HCT116 (cell line): ENCODE data around the gene WNT7B. TPM values are rescaled to one million over a fixed set of nuclear protein-coding genes. Genes with fewer than 3 reads are reported as not detected.

ENCODE experiments used
- ATAC-seq: fragments of 200-7000 bp; cut with Tn5 transposase; 2 replicates; pipeline ENCODE4 v1.9.1; 2020; ENCODE audit warnings: mild to moderate bottlenecking, moderate library complexity
- BruUV-seq: library from RNA; stranded (reverse); fragments of 400-500 nt; replicated peaks from 2 replicates; lab custom pipeline; 2021; lab: Mats Ljungman, UMichigan
- CTCF ChIA-PET: fragments of 300-600 bp; sonication (Branson Sonifier 250); formaldehyde crosslinking; loops from one replicate; lab custom pipeline; 2021; ENCODE audit warnings: antibody characterized with exemption; lab: Charles Lee
- POLR2A ChIA-PET: fragments of 300-600, 350-600 bp; sonication (Branson Sonifier 250); formaldehyde crosslinking; loops from one replicate; lab custom pipeline; 2021; ENCODE audit warnings: antibody characterized with exemption; lab: Charles Lee
- RAD21 ChIA-PET, 2 experiments: fragments of 300-600 bp; sonication (Branson Sonifier 250); formaldehyde crosslinking; loops; one replicate each; lab custom pipeline; 2023; ENCODE audit warnings: low total read pairs in 2 of 2; ENCODE audit not compliant: uncharacterized antibody in 2 of 2, unreplicated experiment in 2 of 2, low non-redundant PET in 1 of 2; lab: Charles Lee
- DNase-seq: peaks from one replicate; pipeline ENCODE4 v3.0.0-alpha.2; 2010; ENCODE audit warnings: low read depth, low spot score
- H2AFZ ChIP-seq: fragments of 200-600 bp; shearing (Covaris generic), sonication (generic); 2 replicates; pipeline ENCODE4 v1.6.1; 2017; ENCODE audit warnings: low read depth, mixed run types, mixed read lengths, antibody characterized with exemption, low read length; ENCODE audit not compliant: poor library complexity, severe bottlenecking
- H3K27ac ChIP-seq: 2 replicates; pipeline ENCODE4 v1.5.1; 2012; ENCODE audit warnings: low read depth, low read length
- H3K27me3 ChIP-seq: fragments of 200-600 bp; sonication (generic); 2 replicates; pipeline ENCODE4 v1.6.1; 2016; ENCODE audit warnings: mixed run types, low read length, mixed read lengths; ENCODE audit not compliant: insufficient read depth
- H3K36me3 ChIP-seq, 2 experiments: fragments of 200-500 bp in 1 of 2; fragments of 200-600 bp in 1 of 2; sonication (Bioruptor generic) in 1 of 2; sonication (generic) in 1 of 2; 2 replicates each; pipeline versions ENCODE4 v1.5.1 to v1.6.1; 2014 to 2016; ENCODE audit warnings: low read length in 2 of 2, inconsistent platforms in 1 of 2, mixed read lengths in 1 of 2, mixed run types in 1 of 2; ENCODE audit not compliant: insufficient read depth in 2 of 2, control insufficient read depth in 1 of 2
- H3K4me1 ChIP-seq, 2 experiments: fragments of 200-600 bp in 1 of 2; sonication (generic) in 1 of 2; 2 replicates each; pipeline versions ENCODE4 v1.5.1 to v1.6.1; 2012 to 2017; ENCODE audit warnings: low read length in 2 of 2, inconsistent platforms in 1 of 2, mild to moderate bottlenecking in 1 of 2, mixed read lengths in 1 of 2, mixed run types in 1 of 2, moderate library complexity in 1 of 2; ENCODE audit not compliant: insufficient read depth in 2 of 2, control insufficient read depth in 1 of 2
- H3K4me2 ChIP-seq: fragments of 200-600 bp; sonication (generic); 2 replicates; pipeline ENCODE4 v1.6.1; 2017; ENCODE audit warnings: mixed run types, low read length, mixed read lengths
- H3K4me3 ChIP-seq, 2 experiments: fragments of 200-600 bp in 1 of 2; sonication (generic) in 1 of 2; replicated peaks in 1 of 2; 2 replicates each; pipeline ENCODE4 v1.5.1; 2011 to 2016; ENCODE audit warnings: low read length in 2 of 2, control low read depth in 1 of 2, low read depth in 1 of 2, mild to moderate bottlenecking in 1 of 2, mixed read lengths in 1 of 2, mixed run types in 1 of 2
- H3K79me2 ChIP-seq: fragments of 200-600 bp; sonication (generic); 2 replicates; pipeline ENCODE4 v1.6.1; 2017; ENCODE audit warnings: mild to moderate bottlenecking, mixed run types, low read length, moderate library complexity, mixed read lengths; ENCODE audit not compliant: insufficient read depth
- H3K9ac ChIP-seq: fragments of 200-600 bp; sonication (generic); 2 replicates; pipeline ENCODE4 v1.6.1; 2016; ENCODE audit warnings: low read length, mixed read lengths
- H3K9me2 ChIP-seq: fragments of 200-600 bp; sonication (generic), shearing (Covaris generic); 2 replicates; pipeline ENCODE4 v1.6.1; 2017; ENCODE audit warnings: mixed run types, mild to moderate bottlenecking, moderate library complexity; ENCODE audit not compliant: insufficient read depth
- H3K9me3 ChIP-seq, 2 experiments: fragments of 200-500 bp in 1 of 2; fragments of 200-600 bp in 1 of 2; sonication (Bioruptor generic) in 1 of 2; sonication (generic) in 1 of 2; 2 replicates each; pipeline ENCODE4 v1.6.1; 2014 to 2017; ENCODE audit warnings: low read length in 2 of 2, mixed read lengths in 2 of 2, inconsistent platforms in 1 of 2, low read depth in 1 of 2, mild to moderate bottlenecking in 1 of 2, mixed run types in 1 of 2, moderate library complexity in 1 of 2; ENCODE audit not compliant: control insufficient read depth in 1 of 2, insufficient read depth in 1 of 2
- H4K20me1 ChIP-seq: fragments of 200-600 bp; sonication (generic), shearing (Covaris generic); 2 replicates; pipeline ENCODE4 v1.6.1; 2017; ENCODE audit warnings: mixed run types, mild to moderate bottlenecking, moderate library complexity; ENCODE audit not compliant: insufficient read depth
- ATF3 ChIP-seq: IDR thresholded peaks from 2 replicates; pipeline ENCODE4 v1.6.1; 2012
- CBX3 ChIP-seq: IDR thresholded peaks from 2 replicates; pipeline ENCODE4 v1.6.1; 2012; ENCODE audit warnings: low read depth
- CEBPB ChIP-seq: IDR thresholded peaks from 2 replicates; pipeline ENCODE4 v1.6.1; 2012; ENCODE audit warnings: low read depth
- EGR1 ChIP-seq: IDR thresholded peaks from 2 replicates; pipeline ENCODE4 v1.6.1; 2012; ENCODE audit warnings: low read depth
- EZH2 ChIP-seq: fragments of 200-600 bp; sonication (generic); IDR thresholded peaks from 2 replicates; pipeline ENCODE4 v1.6.1; 2017; ENCODE audit warnings: antibody characterized with exemption, mixed run types
- FOSL1 ChIP-seq: IDR thresholded peaks from 2 replicates; pipeline ENCODE4 v1.6.1; 2012; ENCODE audit warnings: low read depth
- JUND ChIP-seq: IDR thresholded peaks from 2 replicates; pipeline ENCODE4 v1.6.1; 2012
- POLR2A ChIP-seq: IDR thresholded peaks from 2 replicates; pipeline ENCODE4 v1.7.0; 2011; ENCODE audit warnings: borderline replicate concordance; ENCODE audit not compliant: insufficient read depth, insufficient read length; ENCODE audit errors: extremely low read depth
- POLR2AphosphoS5 ChIP-seq: IDR thresholded peaks from 2 replicates; pipeline ENCODE4 v1.6.1; 2011; ENCODE audit warnings: mild to moderate bottlenecking, low read depth, low read length, moderate library complexity
- RAD21 ChIP-seq: IDR thresholded peaks from 2 replicates; pipeline ENCODE4 v1.6.1; 2012; ENCODE audit warnings: low read depth, mild to moderate bottlenecking
- REST ChIP-seq: IDR thresholded peaks from 2 replicates; pipeline ENCODE4 v1.6.1; 2012; ENCODE audit warnings: low read depth
- SIN3A ChIP-seq: IDR thresholded peaks from 2 replicates; pipeline ENCODE4 v1.6.1; 2012; ENCODE audit warnings: low read depth
- SP1 ChIP-seq: IDR thresholded peaks from 2 replicates; pipeline ENCODE4 v1.6.1; 2012; ENCODE audit warnings: low read depth
- SRF ChIP-seq: IDR thresholded peaks from 2 replicates; pipeline ENCODE4 v1.6.1; 2012; ENCODE audit warnings: low read depth
- TCF7L2 ChIP-seq: IDR thresholded peaks from 2 replicates; pipeline ENCODE4 v1.7.0; 2011; ENCODE audit warnings: borderline replicate concordance, inconsistent platforms; ENCODE audit not compliant: insufficient read depth, insufficient read length; ENCODE audit errors: extremely low read depth
- ZFX ChIP-seq: fragments of 450-650 bp; IDR thresholded peaks from 2 replicates; pipeline ENCODE4 v1.6.1; 2017
- ZNF274 ChIP-seq: fragments of 200-500 bp; sonication (Bioruptor generic); IDR thresholded peaks from 2 replicates; pipeline ENCODE4 v1.6.1; 2014; ENCODE audit warnings: mild to moderate bottlenecking, low read depth, low read length, inconsistent platforms
- intact Hi-C: fragments of 100-400 bp; cut with micrococcal nuclease; formaldehyde crosslinking; loops from 2 replicates; pipeline ENCODE4 v1.10.0; 2022
- total RNA-seq: library from RNA; stranded (reverse); gene quantifications from one replicate; pipeline ENCODE4 v1.2.1, GENCODE V29; 2021; ENCODE audit not compliant: unreplicated experiment
- TF ChIP-seq, protein P1 (sequence below): IDR thresholded peaks from 2 replicates; pipeline ENCODE4 v1.6.1; 2012

The WNT7B gene
- total RNA-seq, 1 experiment from 2014 or later: 10.5 TPM

DNA sequence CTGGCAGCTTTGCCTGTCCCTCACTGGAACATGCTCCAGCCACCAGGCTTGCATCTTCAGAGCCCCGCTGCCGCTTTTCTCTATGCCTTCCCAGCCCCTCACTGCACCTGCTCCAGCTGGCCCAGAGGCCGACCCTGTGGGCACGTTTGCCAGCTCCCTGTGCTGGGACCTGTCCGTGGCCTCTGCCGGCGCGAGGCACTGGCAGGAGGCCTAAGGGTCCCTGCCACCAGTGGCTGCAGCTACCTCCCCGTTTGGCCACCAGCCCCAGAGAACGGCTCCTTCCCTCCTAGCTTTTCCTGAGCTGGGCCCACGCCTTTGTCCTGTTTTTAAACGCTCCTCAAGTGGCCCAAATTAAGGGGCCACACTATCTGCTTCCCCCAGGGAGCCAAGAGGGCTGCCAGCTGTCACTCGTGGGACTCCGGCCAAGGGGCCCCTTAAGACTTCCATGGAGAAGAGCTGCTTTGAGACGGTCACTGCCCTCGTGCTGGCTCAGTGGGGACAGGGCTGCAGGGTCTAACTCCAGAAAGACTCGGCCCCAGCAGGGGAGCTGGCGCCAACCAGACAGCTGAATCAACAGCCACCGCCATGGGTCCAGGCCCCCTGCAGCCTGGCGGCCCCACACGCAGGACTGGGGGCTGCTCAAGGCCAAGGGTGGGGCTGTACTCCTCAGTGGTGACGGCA lies 24.6 kb upstream of the WNT7B start:
- no peak for ATAC-seq
- intact Hi-C loops: no loop called here
- H3K27me3 ChIP-seq: no peaks in the 10 kb centered on the region
- BruUV-seq: no TSS peak
- ChIA-PET RAD21 (interaction anchor here in 1 of 2 experiments (1.0 kb wide), 1 partner anchor 115 kb away, joined by 6 read pairs; no protein-coding TSS in a partner anchor), POLR2A (no interaction called here), CTCF (interaction anchor here (1.4 kb wide), 1 partner anchor 116 kb away, joined by 4 read pairs; no protein-coding TSS in a partner anchor)
- peaks cover 6 to 27% of the 10 kb centered on the region in 2 experiments for H3K4me1 ChIP-seq
- no peaks in the 10 kb centered on the region for H3K79me2 ChIP-seq
- no peak for TF ChIP-seq POLR2A
- no peak for TF ChIP-seq FOSL1
- TF ChIP-seq ATF3: no peak
- TF ChIP-seq, protein P1, sequence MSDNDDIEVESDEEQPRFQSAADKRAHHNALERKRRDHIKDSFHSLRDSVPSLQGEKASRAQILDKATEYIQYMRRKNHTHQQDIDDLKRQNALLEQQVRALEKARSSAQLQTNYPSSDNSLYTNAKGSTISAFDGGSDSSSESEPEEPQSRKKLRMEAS: no peak
- TF ChIP-seq EGR1: no peak
- TF ChIP-seq SP1: no peak
- no peak for TF ChIP-seq EZH2
- TF ChIP-seq RAD21: no peak
- no peak for TF ChIP-seq TCF7L2
- no peak for TF ChIP-seq ZFX
- TF ChIP-seq CEBPB: no peak
- no peak for TF ChIP-seq SIN3A
- TF ChIP-seq JUND: no peak
- TF ChIP-seq REST: no peak
- no peak for TF ChIP-seq ZNF274
- no peak for TF ChIP-seq SRF
- no peak for TF ChIP-seq CBX3
- no peak for TF ChIP-seq POLR2AphosphoS5
- no peaks in the 10 kb centered on the region for H3K36me3 ChIP-seq
- H3K4me2 ChIP-seq: no peak overlapping the region
- no peaks in the 10 kb centered on the region for H3K9me2 ChIP-seq
- no peaks in the 10 kb centered on the region for H4K20me1 ChIP-seq
- H3K9me3 ChIP-seq: no peaks in the 10 kb centered on the region
- no peak for DNase-seq
- no peak overlapping the region for H3K27ac ChIP-seq
- no peak overlapping the region for H3K4me3 ChIP-seq
- H2AFZ ChIP-seq: no peak overlapping the region
- no peak overlapping the region for H3K9ac ChIP-seq
